Mucosa of rectum (tissue), 2 donors: ENCODE results near the gene AFG1L.

Source experiments
- H3K27ac ChIP-seq, 2 donors: one replicate each; pipeline ENCODE4 v1.7.0; 2013; ENCODE audit warnings: inconsistent platforms in 2 of 2, low read depth in 2 of 2, low read length in 2 of 2
- H3K27me3 ChIP-seq, 2 donors: one replicate each; pipeline ENCODE4 v1.7.0; 2013; ENCODE audit warnings: low read length in 2 of 2; ENCODE audit not compliant: control insufficient read depth in 2 of 2, insufficient read depth in 2 of 2
- H3K36me3 ChIP-seq, 2 donors: one replicate each; pipeline ENCODE4 v1.7.0; 2013; ENCODE audit warnings: low read length in 2 of 2; ENCODE audit not compliant: control insufficient read depth in 2 of 2, insufficient read depth in 2 of 2
- H3K4me1 ChIP-seq, 2 donors: one replicate each; pipeline ENCODE4 v1.7.0; 2013; ENCODE audit warnings: low read length in 2 of 2, mild to moderate bottlenecking in 1 of 2; ENCODE audit not compliant: control insufficient read depth in 2 of 2, insufficient read depth in 2 of 2
- H3K4me3 ChIP-seq, 2 donors: one replicate each; pipeline ENCODE4 v1.7.0; 2013; ENCODE audit warnings: low read length in 2 of 2
- H3K9ac ChIP-seq, 2 donors: one replicate each; pipeline ENCODE4 v1.7.0; 2013; ENCODE audit warnings: low read length in 2 of 2, low read depth in 1 of 2, mild to moderate bottlenecking in 1 of 2
- H3K9me3 ChIP-seq, 2 donors: one replicate each; pipeline ENCODE4 v1.7.0; 2013; ENCODE audit warnings: low read length in 2 of 2; ENCODE audit not compliant: control insufficient read depth in 2 of 2
- donor health status: healthy.
- donor health status: Normal muscosa, but diverticular disease.

Gene AFG1L

GRCh38 chr6:108464418-108465097 lies 169.7 kb downstream of the AFG1L start:
- no peak overlapping the region for H3K9ac ChIP-seq
- no peak overlapping the region for H3K27ac ChIP-seq

GRCh38 chr6:108465098-108465495 lies 170.2 kb downstream of the AFG1L start:
- H3K4me3 ChIP-seq: no peak overlapping the region
- H3K27ac ChIP-seq: no peak overlapping the region
- H3K27me3 ChIP-seq: no peaks in the 10 kb centered on the region
- H3K9me3 ChIP-seq: no peaks in the 10 kb centered on the region
- no peak overlapping the region for H3K9ac ChIP-seq
- H3K4me1 ChIP-seq: no peaks in the 10 kb centered on the region
- H3K36me3 ChIP-seq: no peaks in the 10 kb centered on the region

More at GRCh38 chr6:108464418-108465097, 169.7 kb downstream of the AFG1L start:
- H3K9me3 ChIP-seq: no peaks in the 10 kb centered on the region
- no peaks in the 10 kb centered on the region for H3K36me3 ChIP-seq
- H3K27me3 ChIP-seq: no peaks in the 10 kb centered on the region
- H3K4me3 ChIP-seq: no peak overlapping the region
- H3K4me1 ChIP-seq: no peaks in the 10 kb centered on the region

GRCh38 chr6:108468346-108468745 lies 173.5 kb downstream of the AFG1L start:
- no peaks in the 10 kb centered on the region for H3K36me3 ChIP-seq
- H3K4me3 ChIP-seq: no peak overlapping the region
- H3K27me3 ChIP-seq: no peaks in the 10 kb centered on the region
- no peaks in the 10 kb centered on the region for H3K4me1 ChIP-seq
- no peak overlapping the region for H3K9ac ChIP-seq
- H3K9me3 ChIP-seq: no peaks in the 10 kb centered on the region
- no peak overlapping the region for H3K27ac ChIP-seq

GRCh38 chr6:108469316-108469715 lies 174.5 kb downstream of the AFG1L start:
- Histone ChIP-seq H3K27ac (no peak overlapping the region), H3K4me3 (no peak overlapping the region)

GRCh38 chr6:108473197-108473596 lies 178.3 kb downstream of the AFG1L start:
- Histone ChIP-seq H3K4me1 (no peaks in the 10 kb centered on the region), H3K4me3 (no peak overlapping the region), H3K27me3 (no peaks in the 10 kb centered on the region), H3K9me3 (no peaks in the 10 kb centered on the region), H3K36me3 (no peaks in the 10 kb centered on the region), H3K9ac (no peak overlapping the region), H3K27ac (no peak overlapping the region)

More at GRCh38 chr6:108469316-108469715, 174.5 kb downstream of the AFG1L start:
- no peak overlapping the region for H3K9ac ChIP-seq
- no peaks in the 10 kb centered on the region for H3K9me3 ChIP-seq
- no peaks in the 10 kb centered on the region for H3K36me3 ChIP-seq
- H3K4me1 ChIP-seq: no peaks in the 10 kb centered on the region
- H3K27me3 ChIP-seq: no peaks in the 10 kb centered on the region

- Histone ChIP-seq H3K27me3 (no peaks in the 10 kb centered on the region), H3K4me3 (no peak overlapping the region), H3K4me1 (no peaks in the 10 kb centered on the region), H3K27ac (no peak overlapping the region), H3K9ac (no peak overlapping the region), H3K36me3 (no peaks in the 10 kb centered on the region), H3K9me3 (no peaks in the 10 kb centered on the region)
Observed at GRCh38 chr6:108476376-108476775, 181.5 kb downstream of the AFG1L start.

- Histone ChIP-seq H3K9me3 (no peaks in the 10 kb centered on the region), H3K9ac (no peak overlapping the region), H3K27me3 (no peaks in the 10 kb centered on the region), H3K27ac (no peak overlapping the region), H3K4me3 (no peak overlapping the region), H3K4me1 (no peaks in the 10 kb centered on the region), H3K36me3 (no peaks in the 10 kb centered on the region)
Observed at GRCh38 chr6:108476847-108477430, 182.1 kb downstream of the AFG1L start.

- Histone ChIP-seq H3K9me3 (no peaks in the 10 kb centered on the region), H3K36me3 (no peaks in the 10 kb centered on the region)
Observed at GRCh38 chr6:108482559-108482958, 187.7 kb downstream of the AFG1L start.

GRCh38 chr6:108484016-108484415 lies 189.2 kb downstream of the AFG1L start:
- Histone ChIP-seq H3K4me3 (no peak overlapping the region), H3K36me3 (no peaks in the 10 kb centered on the region), H3K27ac (no peak overlapping the region), H3K27me3 (no peaks in the 10 kb centered on the region), H3K9me3 (no peaks in the 10 kb centered on the region), H3K9ac (no peak overlapping the region), H3K4me1 (no peaks in the 10 kb centered on the region)

More at GRCh38 chr6:108482559-108482958, 187.7 kb downstream of the AFG1L start:
- Histone ChIP-seq H3K27ac (no peak overlapping the region), H3K27me3 (no peaks in the 10 kb centered on the region), H3K9ac (no peak overlapping the region), H3K4me1 (no peaks in the 10 kb centered on the region), H3K4me3 (no peak overlapping the region)

- Histone ChIP-seq H3K36me3 (no peaks in the 10 kb centered on the region), H3K9ac (no peak overlapping the region), H3K4me1 (no peaks in the 10 kb centered on the region), H3K4me3 (no peak overlapping the region), H3K27me3 (no peaks in the 10 kb centered on the region), H3K27ac (no peak overlapping the region), H3K9me3 (no peaks in the 10 kb centered on the region)
Observed at GRCh38 chr6:108489699-108490098, 194.8 kb downstream of the AFG1L start.
